Brain pericyte (primary cell): ENCODE results near the gene SH3BP2.

ENCODE experiments used
- DNase-seq: peaks from one replicate; pipeline ENCODE4 v3.0.0-alpha.2; 2012; ENCODE audit warnings: low read depth, low spot score

SH3BP2 gene

GRCh38 chr4:2803624-2804448 is 11.0 kb downstream of the SH3BP2 start:
- DNase-seq, result no peak

GRCh38 chr4:2804449-2804972 is 11.6 kb downstream of the SH3BP2 start:
- DNase-seq, result no peak

GRCh38 chr4:2804973-2805501 is 12.2 kb downstream of the SH3BP2 start:
- DNase-seq, result no peak

GRCh38 chr4:2805712-2806389 is 13.0 kb downstream of the SH3BP2 start:
- no peak for DNase-seq

GRCh38 chr4:2806390-2807355 is 13.8 kb downstream of the SH3BP2 start:
- no peak for DNase-seq

- no peak for DNase-seq
Measured at GRCh38 chr4:2807571-2807970, 14.7 kb downstream of the SH3BP2 start.

- no peak for DNase-seq
Measured at GRCh38 chr4:2808001-2808400, 15.1 kb downstream of the SH3BP2 start.

- DNase-seq, result no peak
Measured at GRCh38 chr4:2809610-2810180, 16.8 kb downstream of the SH3BP2 start.

GRCh38 chr4:2810388-2810787 is 17.5 kb downstream of the SH3BP2 start:
- DNase-seq, result no peak

- peak; percentile 80 for DNase-seq
Measured at GRCh38 chr4:2811830-2812611, 19.1 kb downstream of the SH3BP2 start.

GRCh38 chr4:2812612-2813354 is 19.9 kb downstream of the SH3BP2 start:
- DNase-seq, result no peak

GRCh38 chr4:2813446-2814405 is 20.8 kb downstream of the SH3BP2 start:
- DNase-seq, result no peak

- no peak for DNase-seq
Measured at GRCh38 chr4:2814627-2815270, 21.9 kb downstream of the SH3BP2 start.

GRCh38 chr4:2816401-2816954 is 23.6 kb downstream of the SH3BP2 start:
- DNase-seq, result no peak

GRCh38 chr4:2817137-2817536 is 24.3 kb downstream of the SH3BP2 start:
- no peak for DNase-seq

- DNase-seq, result no peak
Measured at GRCh38 chr4:2817701-2818350, 24.9 kb downstream of the SH3BP2 start.

- DNase-seq, result no peak
Measured at GRCh38 chr4:2818351-2818939, 25.6 kb downstream of the SH3BP2 start.
